RPMI8226 (cell line): Measurements from ENCODE around the gene ETV6.

Experiments
- DNase-seq: peaks from one replicate; pipeline ENCODE4 v3.0.0-alpha.2; 2015

The ETV6 gene

DNA sequence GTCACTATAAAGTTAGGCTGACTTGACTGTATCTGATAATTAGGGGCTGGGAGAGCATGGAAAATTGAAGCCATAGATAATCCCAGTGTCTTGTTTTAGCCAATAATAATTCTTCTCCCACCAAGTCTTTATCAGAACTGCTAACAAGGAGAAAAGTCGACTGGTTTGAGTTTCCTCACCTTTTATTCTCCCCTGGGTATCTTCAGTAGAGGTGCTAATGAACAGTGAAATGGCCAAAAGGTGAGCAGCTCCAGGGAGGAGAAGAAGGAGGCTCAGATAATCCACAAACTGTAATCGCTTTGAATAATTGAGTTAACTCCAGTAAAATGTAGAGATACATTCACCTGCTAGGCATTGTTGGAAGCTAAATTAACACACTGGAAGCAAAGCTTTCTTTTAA is 72.6 kb downstream of the ETV6 start:
- DNase-seq, result no peak

DNA sequence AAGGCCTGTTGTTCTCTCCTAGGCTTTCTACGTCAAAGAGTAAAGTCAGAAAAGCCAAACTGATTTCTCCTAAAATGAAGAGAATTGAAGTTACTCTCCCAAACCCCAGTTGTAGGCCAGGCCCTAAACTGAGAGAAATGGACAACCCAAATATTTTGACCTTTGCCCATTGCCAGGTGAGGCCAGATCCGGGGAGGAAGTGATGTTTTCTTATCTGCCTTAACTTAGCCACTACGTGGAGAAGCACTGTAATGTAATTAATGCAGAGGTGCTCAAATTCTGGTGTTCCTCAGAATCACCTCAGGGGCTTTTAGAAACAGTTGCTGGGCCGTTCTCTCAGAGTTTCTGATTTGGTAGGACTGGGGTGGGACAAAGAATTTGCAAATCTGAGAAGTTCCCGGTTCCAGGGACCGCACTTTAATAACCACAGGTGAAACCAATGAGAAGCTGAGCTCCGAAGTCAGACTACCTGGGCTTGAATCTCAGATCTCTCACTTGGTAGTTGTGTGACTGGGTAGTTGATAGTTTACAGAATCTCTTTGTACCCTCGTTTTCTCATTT is 73.2 kb downstream of the ETV6 start:
- DNase-seq, result no peak

DNA sequence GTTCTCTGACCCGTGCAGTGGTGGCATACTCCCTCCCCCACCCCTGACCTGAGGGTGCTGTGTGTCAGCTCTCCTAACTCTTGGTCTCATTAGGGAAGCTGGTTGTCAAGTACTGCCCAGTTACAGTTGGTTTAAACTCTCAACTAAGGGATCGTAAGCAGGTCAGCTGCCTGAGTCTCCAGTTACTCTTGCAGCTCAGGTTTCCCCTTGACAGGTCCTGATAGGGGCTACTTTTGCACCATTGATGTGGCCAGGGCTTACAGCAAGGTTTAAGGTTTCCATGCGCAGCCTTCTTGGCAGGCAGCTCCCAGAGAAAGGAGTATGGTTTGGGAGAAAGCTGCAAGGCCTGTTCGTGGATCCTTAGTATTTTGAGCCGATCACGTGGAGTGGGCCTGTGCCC is 74.5 kb downstream of the ETV6 start:
- no peak for DNase-seq

DNA sequence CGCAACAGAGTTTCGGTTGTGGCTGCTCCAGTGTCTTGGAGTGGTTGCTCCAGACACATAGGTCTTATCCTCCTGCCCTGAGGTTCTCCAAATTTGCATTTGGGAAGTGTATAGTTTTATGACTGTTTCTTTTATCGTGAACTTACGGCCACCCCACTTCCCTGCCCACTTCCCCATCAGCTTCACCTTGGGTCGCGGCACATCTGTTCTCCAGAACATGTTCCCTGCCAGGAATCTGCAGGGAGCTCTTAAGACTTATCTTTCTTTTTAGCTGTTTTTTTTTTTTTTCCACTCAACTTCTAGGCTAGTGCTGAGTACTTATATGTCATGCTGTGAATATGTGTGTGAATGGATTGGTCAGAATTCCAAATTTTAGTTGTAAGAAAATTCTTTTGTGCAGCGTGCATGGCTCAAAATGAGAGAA is 75.4 kb downstream of the ETV6 start:
- no peak for DNase-seq

DNA sequence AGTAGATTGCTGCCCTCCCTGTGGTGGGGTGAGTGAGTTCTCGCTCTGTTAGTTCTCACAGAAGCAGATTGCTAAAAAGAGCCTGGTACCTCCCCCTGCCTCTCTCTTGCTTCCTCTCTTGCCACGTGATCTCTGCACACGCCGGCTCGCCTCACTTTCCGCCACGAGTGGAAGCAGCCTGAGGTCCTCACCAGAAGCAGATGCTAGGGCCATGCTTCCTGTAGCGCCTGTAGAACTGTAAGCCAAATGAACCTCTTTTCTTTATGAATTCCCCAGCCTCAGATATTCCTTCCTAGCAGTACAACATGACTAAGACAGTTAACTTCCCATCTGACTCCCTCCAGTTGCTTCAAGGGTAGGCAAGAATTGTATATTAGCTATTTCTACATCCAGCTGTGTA is 76.2 kb downstream of the ETV6 start:
- DNase-seq, result no peak

DNA sequence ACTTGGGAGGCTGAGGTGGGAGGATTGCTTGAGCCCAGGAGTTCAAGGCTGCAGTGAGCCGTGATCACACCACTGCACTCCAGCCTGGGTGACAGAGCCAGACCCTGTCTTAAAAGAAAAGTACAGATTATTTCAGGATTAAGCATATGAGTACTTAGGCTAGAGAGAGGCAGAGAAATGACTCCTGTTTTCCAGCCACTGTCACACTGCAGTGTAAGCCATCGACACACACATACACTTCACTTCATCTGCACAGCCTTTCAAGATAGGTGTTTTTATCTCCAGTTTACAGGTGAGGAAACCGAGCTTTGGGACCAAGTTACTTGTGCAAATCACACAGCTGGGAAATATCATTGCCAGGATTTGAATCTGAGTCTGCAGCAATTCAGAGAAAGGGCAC is 77.2 kb downstream of the ETV6 start:
- no peak for DNase-seq

DNA sequence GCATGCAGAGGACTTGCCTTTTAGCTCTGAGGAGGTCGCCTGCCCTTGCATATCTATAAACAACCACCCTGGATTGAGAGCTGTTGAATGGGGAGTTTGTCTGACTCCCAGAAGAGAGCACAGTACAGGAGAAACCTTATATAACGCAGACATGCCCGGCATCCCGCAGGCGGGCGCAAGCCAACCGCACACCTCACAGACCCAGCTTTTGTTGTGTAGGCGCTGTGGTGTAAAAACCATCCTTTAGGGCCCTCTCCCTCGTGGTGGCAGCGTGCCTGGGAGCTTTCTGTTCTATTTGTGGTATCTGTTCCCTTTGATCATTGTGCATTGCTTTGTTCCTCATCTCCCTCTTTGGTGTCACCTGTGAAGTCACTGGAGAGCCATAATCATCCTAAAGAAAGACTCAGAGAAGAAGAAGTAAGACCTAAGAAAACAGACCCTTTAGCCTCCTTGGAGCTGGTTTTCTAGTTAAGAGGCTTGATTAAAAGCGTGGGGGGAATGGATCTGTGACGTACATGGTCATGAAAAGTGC is 77.7 kb downstream of the ETV6 start:
- DNase-seq, result no peak

DNA sequence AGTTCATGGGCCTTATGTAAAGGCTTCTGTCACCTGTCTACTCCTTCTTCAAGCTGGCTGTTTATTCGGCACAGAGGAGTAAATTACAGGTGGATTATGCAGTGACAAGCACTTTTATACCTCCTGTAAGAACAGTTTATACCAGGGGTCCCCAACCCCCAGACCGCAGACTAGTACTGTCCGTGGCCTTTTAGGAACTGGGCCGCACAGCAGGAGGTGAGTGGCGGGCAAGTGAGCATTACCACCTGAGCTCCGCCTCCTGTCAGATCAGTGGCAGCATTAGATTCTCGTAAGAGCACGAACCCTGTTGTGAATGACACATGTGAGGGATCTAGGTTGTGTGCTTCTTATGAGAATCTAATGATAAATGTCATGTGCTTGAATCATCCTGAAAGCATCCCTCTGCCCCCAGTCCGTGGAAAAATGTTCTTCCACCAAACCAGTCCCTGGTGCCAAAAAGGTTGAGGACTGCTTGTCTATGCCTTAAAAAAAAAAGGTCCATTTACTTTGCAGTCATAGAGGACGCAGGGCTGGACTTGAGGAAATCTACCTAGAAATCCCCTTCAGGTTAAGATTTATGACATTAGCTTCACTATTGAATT is 78.8 kb downstream of the ETV6 start:
- no peak for DNase-seq

DNA sequence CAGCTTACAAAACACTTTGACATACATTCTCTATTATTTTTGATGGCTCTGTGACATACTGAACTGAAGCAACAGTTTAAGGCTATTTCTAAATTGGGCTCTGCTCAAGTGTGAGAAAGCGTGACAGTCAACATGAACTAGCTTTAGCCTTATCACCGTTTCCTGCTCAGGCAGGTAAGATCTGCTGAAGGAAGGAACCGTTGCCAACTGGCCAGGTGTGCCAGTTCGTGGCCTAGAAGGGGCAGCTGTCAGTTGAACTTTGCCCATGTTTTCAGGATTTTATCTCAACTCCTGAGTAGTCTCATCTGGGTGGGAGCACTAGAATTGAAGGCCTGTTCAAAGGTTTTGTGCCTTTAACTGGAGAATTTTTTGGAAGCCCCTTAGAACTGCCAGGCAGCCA is 79.5 kb downstream of the ETV6 start:
- peak; percentile 93 for DNase-seq

DNA sequence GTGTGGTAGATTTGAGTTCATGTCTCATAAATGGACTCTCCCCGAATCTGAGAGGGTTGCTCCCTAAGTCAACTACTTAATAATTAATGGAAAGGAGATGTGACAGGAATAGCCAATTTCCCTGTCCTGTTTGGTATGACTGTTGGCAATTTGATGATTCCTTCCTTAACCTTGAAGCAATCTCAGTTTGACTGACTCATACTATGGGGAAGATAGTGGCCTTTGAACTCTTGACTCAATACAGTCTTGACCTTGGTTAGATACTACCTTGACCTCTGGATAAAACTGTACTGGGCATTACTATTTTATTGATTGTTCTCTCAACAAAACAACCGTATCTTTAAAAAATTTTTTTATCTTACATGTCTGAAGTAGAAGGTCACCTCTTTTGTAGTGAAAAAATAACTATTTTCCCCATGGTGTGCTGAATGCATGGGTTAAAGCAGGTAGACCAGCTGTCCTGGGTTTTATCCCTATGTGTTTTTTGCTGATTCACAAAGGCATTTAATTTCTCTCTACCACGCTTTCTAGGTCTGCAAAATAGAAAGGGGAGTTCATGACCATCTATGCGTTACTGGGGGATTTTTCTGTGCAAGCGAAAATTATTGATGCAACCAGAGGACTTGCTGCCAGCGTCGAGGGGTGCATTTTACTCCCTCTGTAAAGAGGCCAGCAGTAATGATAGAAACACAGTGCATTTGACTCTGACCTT is 80.1 kb downstream of the ETV6 start:
- DNase-seq, result no peak

DNA sequence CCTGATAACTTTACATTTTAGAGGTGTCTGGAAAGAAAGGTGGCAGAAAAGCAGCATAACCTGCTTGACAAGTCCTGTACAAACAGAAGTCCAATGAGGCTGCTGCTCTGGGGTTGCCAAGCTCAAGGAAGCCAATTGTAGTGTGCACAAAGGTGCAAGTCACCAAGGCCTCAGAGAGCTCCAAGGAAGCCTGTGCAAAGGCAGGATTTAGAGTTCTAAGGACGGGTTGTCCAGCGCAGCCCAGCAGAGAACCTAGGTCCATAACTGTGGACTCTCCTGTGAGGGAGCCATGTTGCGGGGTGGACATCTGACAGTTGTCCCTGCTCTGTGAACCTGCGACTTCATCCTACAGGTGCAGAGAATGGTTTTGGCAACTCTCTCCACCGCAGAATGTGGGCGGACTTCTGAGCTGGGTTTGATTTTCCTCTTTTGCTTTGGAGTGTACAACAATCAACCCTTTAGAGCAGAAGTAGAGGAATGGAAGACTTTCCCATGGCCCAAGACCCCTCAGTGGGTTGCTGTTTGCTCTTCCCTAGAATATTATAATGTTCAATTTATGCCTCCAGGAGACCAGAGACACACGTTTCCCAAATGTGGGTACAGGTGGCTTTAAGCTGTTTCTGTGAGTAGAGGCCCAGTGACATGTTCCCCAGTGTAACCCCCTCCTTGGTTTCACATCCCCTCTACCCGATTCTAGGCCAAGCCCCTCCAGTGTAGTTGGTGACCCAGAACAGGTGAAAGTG is 81.0 kb downstream of the ETV6 start:
- DNase-seq, result peak; percentile 84

DNA sequence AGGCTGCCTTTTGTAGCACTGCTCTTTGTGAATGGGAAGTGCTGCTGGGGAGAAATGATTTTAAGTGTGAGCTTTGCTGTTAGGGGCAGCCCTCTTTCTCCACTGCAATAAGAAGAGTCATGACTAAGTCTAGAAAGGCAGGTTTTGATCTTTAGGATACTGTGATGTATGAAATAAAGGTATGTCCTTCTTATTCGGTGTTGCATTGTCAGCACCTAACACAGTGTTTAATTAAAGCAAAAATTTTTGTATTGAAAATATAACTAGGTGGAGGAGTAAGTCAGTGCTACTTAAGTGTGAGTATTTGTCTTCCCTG is 81.5 kb downstream of the ETV6 start:
- no peak for DNase-seq

DNA sequence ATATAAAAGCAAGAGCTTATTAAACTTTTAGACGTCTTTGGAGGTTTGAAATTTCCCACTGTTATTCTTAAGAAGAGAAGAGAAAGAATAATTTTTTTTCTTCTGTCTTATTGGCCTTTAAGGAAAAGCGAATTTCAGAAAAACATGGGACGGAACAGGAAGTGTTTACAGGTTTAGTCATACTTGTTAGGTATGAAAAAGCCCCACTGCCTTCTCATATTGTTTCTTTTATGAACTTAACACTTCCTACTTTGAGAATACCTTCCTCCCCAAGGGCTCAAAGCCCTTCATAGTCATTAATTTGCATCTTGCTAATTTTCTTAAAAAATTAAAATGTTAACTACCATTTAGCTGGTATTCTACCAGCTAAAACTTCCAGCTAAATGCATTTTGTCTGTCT is 82.0 kb downstream of the ETV6 start:
- no peak for DNase-seq

DNA sequence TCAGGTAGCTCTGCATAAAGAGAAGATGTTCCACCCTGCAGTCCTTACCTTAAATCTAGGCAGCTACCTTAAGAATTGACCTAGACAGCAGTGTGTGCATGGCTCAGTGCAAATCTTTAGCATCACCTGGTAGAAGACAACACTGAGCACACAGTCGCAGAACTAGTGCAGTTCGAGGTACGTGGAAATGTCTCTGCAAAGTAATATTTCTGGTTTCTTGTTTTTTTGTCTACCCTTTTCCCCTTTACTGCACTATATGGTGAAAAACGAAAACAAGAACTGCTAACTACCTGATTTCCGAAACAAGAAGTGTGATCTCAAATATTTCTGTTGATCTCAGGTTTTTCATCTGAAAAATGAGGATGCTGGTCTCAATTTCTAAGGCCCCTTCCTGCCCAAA is 82.5 kb downstream of the ETV6 start:
- peak; percentile 48 for DNase-seq

DNA sequence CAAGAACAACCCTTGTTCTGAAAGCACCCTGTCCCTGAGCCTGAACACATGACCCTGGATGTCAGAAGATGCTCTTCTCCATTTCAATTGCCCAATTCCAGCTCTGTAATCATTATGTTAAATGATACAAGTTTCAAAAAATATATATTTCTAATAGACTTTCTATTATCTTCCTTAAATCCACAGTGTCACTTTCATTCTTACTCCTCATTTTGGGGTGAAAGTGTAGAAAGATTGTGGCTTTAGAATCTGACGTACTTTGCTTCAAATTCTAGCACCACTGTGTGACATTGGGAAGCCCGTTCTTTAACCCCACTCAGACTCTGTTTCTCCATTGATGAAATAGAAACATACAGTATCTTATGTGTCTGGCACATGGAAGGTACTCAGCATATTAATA is 83.2 kb downstream of the ETV6 start:
- DNase-seq, result no peak

DNA sequence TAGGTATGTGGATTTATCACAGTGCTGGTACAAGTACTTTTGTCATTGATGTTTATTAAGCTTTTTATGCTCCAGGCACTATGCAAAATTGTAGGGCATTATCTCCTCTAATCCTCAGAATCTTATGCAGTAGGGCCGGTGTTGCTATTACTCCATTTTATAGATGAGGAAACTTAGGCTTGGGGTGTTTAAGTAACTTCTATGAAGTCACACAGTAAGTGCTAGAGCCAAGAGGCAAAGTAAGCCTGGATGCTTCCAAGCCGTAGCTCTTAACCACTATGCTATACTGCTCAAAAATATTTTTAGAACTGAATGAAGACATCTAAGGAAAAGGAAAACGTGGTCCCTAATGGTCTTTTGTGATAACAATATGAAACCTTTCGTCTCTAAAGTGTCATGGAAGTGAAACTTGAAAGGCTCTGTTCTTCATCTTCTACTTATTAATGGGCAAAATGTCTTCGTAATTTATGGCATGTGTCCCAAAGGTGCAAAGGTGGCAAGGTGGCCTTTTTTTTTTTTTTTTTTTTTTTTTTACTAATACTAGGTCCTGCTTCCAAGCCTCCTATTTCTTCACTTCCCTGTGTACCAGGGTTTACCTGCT is 85.2 kb downstream of the ETV6 start:
- DNase-seq, result peak; percentile 76

DNA sequence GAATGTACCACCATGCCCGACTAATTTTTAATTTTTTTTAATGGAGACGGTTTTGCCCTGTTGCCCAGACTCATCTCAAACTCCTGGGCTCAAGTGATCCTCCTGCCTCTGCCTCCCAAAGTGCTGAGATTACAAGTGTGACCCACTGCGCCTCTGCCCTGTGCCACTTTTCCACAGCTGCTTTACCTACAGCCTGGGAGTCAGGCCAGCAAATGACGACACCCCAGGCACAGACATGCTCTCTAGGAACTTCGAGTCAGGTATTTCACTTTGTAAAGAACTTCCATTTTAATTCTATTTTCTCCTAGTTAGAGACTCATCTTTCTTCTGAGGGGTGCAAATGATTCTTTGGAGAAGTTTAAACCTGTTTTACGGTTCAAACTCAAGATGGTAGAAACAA is 89.0 kb downstream of the ETV6 start:
- no peak for DNase-seq

DNA sequence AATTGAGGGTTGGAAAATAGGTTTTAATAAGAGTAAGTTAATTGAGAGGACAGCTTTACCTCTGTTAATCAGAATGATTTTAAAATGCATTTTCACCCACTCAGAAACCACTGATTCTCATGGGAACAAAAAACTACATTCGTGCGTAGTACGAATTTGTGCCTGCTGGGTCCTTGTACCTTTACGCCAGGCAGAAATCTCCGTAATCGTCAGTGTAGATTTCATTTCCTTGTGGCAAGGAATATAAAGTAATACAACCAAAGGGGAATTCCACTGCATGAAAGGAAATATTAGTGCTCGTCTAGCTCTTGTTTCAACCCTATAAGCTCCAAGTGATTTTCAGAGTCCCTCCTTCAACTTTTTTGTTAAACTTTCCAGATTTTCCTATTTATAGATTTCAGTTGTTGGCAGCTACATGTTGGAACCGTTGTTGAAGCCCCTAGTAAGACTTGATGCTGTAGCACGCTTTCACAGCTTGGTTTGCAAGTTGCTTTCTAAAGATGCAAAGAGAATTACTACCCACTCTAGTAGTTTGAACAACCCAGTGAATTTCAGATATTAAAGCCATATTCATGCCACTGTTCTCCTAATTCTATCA is 90.6 kb downstream of the ETV6 start:
- no peak for DNase-seq

DNA sequence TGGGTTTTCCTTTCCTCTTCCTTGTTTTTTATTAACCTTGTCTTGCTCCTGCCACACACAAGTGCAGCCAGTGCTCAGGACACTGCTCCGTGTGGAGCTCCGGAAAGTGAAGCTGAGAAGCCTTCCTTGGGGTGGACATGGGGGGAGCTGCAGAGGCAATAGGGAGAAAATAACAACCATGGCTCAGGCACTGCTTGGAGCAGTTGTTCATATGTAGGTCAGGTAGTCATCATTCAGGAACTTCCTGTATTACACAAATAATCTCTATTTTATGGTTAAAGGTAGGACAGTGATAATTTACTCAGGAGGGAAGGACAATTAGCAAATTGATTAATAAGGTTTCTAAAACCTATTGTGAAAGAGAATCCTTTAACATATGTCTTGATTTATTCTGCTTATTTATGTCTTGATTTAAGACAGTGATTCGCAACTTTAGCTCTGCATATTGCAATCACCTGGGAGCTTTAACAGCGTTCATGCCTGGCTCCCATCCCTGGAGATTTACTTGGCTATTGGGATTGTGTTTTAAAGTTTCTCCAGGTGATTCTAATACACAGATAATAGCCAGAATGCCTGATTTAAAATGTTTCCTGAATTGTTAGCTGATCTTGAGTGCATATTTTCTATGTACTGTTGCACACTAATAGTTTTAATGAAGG is 92.1 kb downstream of the ETV6 start:
- DNase-seq, result no peak

DNA sequence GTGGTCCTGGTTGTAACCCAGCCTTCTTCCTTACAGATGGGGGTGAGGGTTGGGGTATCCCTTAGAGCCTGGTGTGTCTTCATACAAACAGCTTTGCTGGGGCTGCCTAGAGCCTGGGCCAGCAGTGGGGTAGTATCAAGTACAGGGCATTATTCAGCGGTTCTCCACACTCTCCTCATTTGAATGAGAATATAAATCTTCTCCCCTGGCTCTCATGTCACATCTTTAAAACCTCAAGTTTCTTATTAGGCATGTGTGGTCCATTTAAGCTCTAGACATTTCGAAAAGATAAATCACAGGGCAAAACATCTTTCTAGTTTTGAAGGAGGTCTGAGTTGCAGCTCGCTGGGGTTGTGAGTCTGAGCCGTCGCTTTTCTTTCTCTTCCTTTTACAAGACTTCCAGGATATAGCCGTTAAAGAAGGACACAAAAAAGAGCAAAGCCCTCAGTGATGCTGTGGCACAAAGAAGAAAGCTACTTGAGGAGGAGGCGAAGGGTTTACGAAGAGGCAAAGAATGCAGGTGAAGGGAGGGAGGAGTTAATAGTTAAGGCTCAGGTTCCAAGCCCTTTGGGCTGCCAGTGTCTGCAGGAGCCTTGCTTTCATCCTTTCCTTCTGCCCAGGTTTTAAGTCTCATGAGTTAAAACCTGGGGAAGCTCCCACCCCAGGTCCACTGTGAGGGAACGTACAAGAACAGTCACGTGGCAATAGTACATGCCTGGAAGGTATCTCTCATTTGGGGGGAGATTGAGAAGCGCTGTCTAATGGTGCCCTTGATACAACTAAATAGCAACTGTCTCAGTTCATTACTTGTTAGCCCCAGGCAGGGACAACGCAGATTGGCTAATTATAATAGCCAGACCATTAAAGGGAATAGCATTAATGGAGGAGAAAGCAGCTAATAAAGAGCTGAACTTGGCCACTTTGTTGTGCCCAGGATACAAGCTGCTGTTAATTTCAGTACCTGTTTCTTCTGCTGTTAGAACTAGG is 94.2 kb downstream of the ETV6 start:
- no peak for DNase-seq

DNA sequence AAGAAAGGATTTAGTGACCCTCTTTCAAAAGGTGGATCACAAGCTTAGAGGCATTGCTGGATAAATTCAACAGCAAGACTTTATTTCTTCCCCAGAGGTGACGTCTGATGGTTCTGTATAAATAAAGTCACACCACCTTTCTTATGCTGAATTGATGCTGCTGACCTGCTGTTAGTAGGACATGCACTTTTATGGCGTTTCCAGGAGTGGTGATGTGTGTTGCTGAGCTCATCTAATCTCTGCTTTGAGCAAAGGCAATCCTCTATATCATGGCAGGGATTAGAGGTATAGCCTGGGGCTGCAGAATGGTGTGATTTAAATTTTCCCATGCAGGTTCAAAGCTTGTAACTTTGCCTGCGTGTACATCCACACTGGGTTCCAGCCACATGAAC is 94.9 kb downstream of the ETV6 start:
- DNase-seq, result no peak
